A549 (cell line): ENCODE results near the gene NTHL1. TPM values are rescaled to one million over a fixed set of nuclear protein-coding genes. Genes with fewer than 3 reads are reported as not detected.

ENCODE experiments used
- ATAC-seq, 2 experiments: fragments of 200-7000 bp in 1 of 2; fragments of >200 bp in 1 of 2; cut with Nextera tagmentation in 1 of 2; cut with Tn5 transposase in 1 of 2; 3 replicates each; pipeline versions ENCODE4 v1.8.0 to v1.9.1; 2018 to 2020; ENCODE audit warnings: mild to moderate bottlenecking in 1 of 2, moderate library complexity in 1 of 2
- CTCF ChIA-PET: fragments of 300-600 bp; sonication (Branson Sonifier 250); formaldehyde crosslinking; extraction: SDS; loops from one replicate; lab custom pipeline; 2021; ENCODE audit warnings: antibody characterized with exemption, inconsistent platforms; lab: Yijun Ruan, JAX
- POLR2A ChIA-PET: fragments of 350-600 bp; formaldehyde crosslinking; extraction: SDS; loops from one replicate; lab custom pipeline; 2021; ENCODE audit warnings: antibody characterized with exemption, inconsistent platforms; lab: Yijun Ruan, JAX
- DNase-seq, 2 experiments: peaks; one replicate each; pipeline versions ENCODE4 v3.0.0 to v3.0.0-alpha.2; 2011 to 2016; ENCODE audit warnings: low read depth in 1 of 2, low spot score in 1 of 2
- FAIRE-seq: peaks from 2 replicates; lab custom pipeline; 2011; peaks lifted over from hg19 to GRCh38; lab: Jason Lieb, UNC
- H3K27ac ChIP-seq, 2 experiments: fragments of >200 bp; sonication (Bioruptor Twin); formaldehyde crosslinking; 3 replicates each; pipeline ENCODE4 v1.5.1; 2016 to 2017
- H3K4me1 ChIP-seq: fragments of >200 bp; sonication (Bioruptor Twin); formaldehyde crosslinking; 3 replicates; pipeline ENCODE4 v1.6.1; 2016
- H3K4me2 ChIP-seq: fragments of >200 bp; sonication (Bioruptor Twin); formaldehyde crosslinking; 3 replicates; pipeline ENCODE4 v1.6.1; 2016
- H3K4me3 ChIP-seq: fragments of >200 bp; sonication (Bioruptor Twin); formaldehyde crosslinking; 3 replicates; pipeline ENCODE4 v1.5.1; 2016
- H3K9me3 ChIP-seq: fragments of >200 bp; sonication (Bioruptor Twin); formaldehyde crosslinking; 3 replicates; pipeline ENCODE4 v1.6.1; 2016
- CBX2 ChIP-seq: fragments of 200-600 bp; sonication (generic); IDR thresholded peaks from 2 replicates; pipeline ENCODE4 v1.6.1; 2016; ENCODE audit warnings: low read depth, mild to moderate bottlenecking, borderline replicate concordance
- CHD2 ChIP-seq: fragments of 150-350 bp; IDR thresholded peaks from 2 replicates; pipeline ENCODE4 v1.6.1; 2014; ENCODE audit warnings: low read length; ENCODE audit not compliant: partially characterized antibody
- HOXB5 ChIP-seq: fragments of 250-450 bp; sonication (Bioruptor Pico); IDR thresholded peaks from 2 replicates; pipeline ENCODE4 v1.5.0; 2020; ENCODE audit warnings: mild to moderate bottlenecking, moderate library complexity
- MAZ ChIP-seq: fragments of 150-350 bp; IDR thresholded peaks from 2 replicates; pipeline ENCODE4 v1.6.1; 2014; ENCODE audit warnings: antibody characterized with exemption, low read depth, low read length, borderline replicate concordance
- RARB ChIP-seq: fragments of 250-450 bp; sonication (Bioruptor Pico); IDR thresholded peaks from 2 replicates; pipeline ENCODE4 v1.8.0; 2021; ENCODE audit warnings: mild to moderate bottlenecking, moderate library complexity
- ZC3H11A ChIP-seq: fragments of 450-650 bp; IDR thresholded peaks from 2 replicates; pipeline ENCODE4 v1.6.1; 2014; ENCODE audit warnings: antibody characterized with exemption, mild to moderate bottlenecking
- ZFP36 ChIP-seq: fragments of 450-650 bp; IDR thresholded peaks from 2 replicates; pipeline ENCODE4 v1.6.1; 2014; ENCODE audit warnings: borderline replicate concordance; ENCODE audit not compliant: partially characterized antibody
- WGBS: methylation state at CpG from one replicate; pipeline ENCODE4 v1.1.6; 2017; ENCODE audit errors: missing lambda C conversion rate; 5-methylcytosine and 5-hydroxymethylcytosine counted together
- polyA plus RNA-seq, 4 experiments: library from polyadenylated mRNA; depleted of rRNA in 3 of 4; stranded (reverse); fragments of >200 nt; fragmentation: RNase III in 1 of 4; extraction: RNeasy Plus Mini Kit Qiagen cat#74134 plus additional on column Dnase treatment in 1 of 4; gene quantifications; 2 replicates in 3 of 4; 3 replicates in 1 of 4; pipeline ENCODE4 v1.2.3, GENCODE V29; 2011 to 2017
- TF ChIP-seq, protein P1 (sequence below): fragments of >200 bp; sonication (Bioruptor Twin); formaldehyde crosslinking; IDR thresholded peaks from 3 replicates; pipeline ENCODE4 v1.5.1; 2016
- TF ChIP-seq, protein P2 (sequence below): fragments of 200-600 bp; sonication (generic); IDR thresholded peaks from 2 replicates; pipeline ENCODE4 v1.6.1; 2016; ENCODE audit warnings: antibody characterized with exemption, mild to moderate bottlenecking, moderate library complexity
- TF ChIP-seq, protein P3 (sequence below): fragments of >200 bp; sonication (Bioruptor Twin); formaldehyde crosslinking; IDR thresholded peaks from 3 replicates; pipeline ENCODE4 v1.6.1; 2016
- TF ChIP-seq, protein P4 (sequence below): fragments of 150-350 bp; IDR thresholded peaks from 2 replicates; pipeline ENCODE4 v1.6.1; 2014; ENCODE audit warnings: low read depth, mild to moderate bottlenecking, low read length

Gene NTHL1
- polyA plus RNA-seq, 2 of the 4 experiments (the other 2 are of a cell fraction) = 28.8 to 42.3 TPM

DNA sequence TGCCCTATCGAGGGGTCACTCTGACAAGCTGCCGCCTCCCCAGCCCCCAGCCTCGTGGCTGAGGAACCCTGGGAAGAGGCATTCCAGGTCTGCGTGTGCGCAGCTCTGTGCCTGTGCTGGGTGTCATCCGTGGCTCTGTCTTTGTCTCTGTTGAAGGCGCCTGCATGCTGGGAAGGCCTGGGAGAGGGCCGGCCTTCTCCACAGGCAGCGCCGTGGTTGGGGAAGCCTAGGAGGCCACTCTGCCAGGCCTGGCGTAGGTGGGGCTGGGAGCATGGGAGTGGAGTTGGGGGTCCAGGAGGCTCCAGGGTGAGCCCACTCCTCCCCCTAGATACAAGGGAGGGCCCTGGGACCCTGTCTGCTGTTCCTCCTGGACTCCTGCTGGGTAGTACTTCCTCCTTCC is 17.6 kb downstream of the NTHL1 start (continued):
- TF ChIP-seq, protein P1, sequence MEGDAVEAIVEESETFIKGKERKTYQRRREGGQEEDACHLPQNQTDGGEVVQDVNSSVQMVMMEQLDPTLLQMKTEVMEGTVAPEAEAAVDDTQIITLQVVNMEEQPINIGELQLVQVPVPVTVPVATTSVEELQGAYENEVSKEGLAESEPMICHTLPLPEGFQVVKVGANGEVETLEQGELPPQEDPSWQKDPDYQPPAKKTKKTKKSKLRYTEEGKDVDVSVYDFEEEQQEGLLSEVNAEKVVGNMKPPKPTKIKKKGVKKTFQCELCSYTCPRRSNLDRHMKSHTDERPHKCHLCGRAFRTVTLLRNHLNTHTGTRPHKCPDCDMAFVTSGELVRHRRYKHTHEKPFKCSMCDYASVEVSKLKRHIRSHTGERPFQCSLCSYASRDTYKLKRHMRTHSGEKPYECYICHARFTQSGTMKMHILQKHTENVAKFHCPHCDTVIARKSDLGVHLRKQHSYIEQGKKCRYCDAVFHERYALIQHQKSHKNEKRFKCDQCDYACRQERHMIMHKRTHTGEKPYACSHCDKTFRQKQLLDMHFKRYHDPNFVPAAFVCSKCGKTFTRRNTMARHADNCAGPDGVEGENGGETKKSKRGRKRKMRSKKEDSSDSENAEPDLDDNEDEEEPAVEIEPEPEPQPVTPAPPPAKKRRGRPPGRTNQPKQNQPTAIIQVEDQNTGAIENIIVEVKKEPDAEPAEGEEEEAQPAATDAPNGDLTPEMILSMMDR = no peak

DNA sequence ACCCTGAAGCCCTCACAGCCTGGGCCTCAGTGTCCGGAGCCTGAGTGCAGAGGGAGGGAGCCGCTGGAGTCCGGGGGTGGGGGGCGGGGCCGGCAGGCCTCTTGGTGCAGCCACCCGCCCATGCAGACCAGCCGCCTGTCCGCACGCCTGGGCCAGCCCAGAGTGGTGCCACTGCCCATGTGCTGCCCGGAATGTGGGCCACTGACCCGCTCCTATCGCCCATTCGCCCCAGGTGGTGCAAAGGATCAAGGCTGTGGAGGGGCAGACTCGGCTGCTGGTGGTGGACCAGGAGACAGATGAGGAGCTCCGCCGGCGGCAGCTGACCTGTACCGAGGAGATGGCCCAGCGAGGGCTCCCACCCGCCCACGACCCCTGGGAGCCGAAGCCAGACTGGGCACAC is 18.3 kb downstream of the NTHL1 start:
- no peak for TF ChIP-seq HOXB5
- no peak for TF ChIP-seq MAZ
- TF ChIP-seq, protein P2, sequence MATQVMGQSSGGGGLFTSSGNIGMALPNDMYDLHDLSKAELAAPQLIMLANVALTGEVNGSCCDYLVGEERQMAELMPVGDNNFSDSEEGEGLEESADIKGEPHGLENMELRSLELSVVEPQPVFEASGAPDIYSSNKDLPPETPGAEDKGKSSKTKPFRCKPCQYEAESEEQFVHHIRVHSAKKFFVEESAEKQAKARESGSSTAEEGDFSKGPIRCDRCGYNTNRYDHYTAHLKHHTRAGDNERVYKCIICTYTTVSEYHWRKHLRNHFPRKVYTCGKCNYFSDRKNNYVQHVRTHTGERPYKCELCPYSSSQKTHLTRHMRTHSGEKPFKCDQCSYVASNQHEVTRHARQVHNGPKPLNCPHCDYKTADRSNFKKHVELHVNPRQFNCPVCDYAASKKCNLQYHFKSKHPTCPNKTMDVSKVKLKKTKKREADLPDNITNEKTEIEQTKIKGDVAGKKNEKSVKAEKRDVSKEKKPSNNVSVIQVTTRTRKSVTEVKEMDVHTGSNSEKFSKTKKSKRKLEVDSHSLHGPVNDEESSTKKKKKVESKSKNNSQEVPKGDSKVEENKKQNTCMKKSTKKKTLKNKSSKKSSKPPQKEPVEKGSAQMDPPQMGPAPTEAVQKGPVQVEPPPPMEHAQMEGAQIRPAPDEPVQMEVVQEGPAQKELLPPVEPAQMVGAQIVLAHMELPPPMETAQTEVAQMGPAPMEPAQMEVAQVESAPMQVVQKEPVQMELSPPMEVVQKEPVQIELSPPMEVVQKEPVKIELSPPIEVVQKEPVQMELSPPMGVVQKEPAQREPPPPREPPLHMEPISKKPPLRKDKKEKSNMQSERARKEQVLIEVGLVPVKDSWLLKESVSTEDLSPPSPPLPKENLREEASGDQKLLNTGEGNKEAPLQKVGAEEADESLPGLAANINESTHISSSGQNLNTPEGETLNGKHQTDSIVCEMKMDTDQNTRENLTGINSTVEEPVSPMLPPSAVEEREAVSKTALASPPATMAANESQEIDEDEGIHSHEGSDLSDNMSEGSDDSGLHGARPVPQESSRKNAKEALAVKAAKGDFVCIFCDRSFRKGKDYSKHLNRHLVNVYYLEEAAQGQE = no peak
- no peak for TF ChIP-seq ZC3H11A
- TF ChIP-seq, protein P3, sequence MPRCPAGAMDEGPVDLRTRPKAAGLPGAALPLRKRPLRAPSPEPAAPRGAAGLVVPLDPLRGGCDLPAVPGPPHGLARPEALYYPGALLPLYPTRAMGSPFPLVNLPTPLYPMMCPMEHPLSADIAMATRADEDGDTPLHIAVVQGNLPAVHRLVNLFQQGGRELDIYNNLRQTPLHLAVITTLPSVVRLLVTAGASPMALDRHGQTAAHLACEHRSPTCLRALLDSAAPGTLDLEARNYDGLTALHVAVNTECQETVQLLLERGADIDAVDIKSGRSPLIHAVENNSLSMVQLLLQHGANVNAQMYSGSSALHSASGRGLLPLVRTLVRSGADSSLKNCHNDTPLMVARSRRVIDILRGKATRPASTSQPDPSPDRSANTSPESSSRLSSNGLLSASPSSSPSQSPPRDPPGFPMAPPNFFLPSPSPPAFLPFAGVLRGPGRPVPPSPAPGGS = no peak
- TF ChIP-seq RARB (CRISPR knock-in tag) = no peak
- TF ChIP-seq ZFP36 = no peak
- TF ChIP-seq CBX2 = no peak
- TF ChIP-seq CHD2 = no peak
- TF ChIP-seq, protein P4, sequence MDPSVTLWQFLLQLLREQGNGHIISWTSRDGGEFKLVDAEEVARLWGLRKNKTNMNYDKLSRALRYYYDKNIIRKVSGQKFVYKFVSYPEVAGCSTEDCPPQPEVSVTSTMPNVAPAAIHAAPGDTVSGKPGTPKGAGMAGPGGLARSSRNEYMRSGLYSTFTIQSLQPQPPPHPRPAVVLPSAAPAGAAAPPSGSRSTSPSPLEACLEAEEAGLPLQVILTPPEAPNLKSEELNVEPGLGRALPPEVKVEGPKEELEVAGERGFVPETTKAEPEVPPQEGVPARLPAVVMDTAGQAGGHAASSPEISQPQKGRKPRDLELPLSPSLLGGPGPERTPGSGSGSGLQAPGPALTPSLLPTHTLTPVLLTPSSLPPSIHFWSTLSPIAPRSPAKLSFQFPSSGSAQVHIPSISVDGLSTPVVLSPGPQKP = no peak
- TF ChIP-seq, protein P1 = no peak
- peak overlapping the region in 1 of 2 experiments; percentile 56; a peak in 2 of 6 replicates for H3K27ac ChIP-seq
- ChIA-PET POLR2A (interaction anchor here (0.7 to 1.0 kb wide), 2 partner anchors 18 to 126 kb away, joined by 5 to 9 read pairs; partner anchors contain the start of genes NTHL1, TRAF7 and TSC2), CTCF (interaction anchor here (0.8 to 5.9 kb wide), 8 partner anchors 11 to 118 kb away, joined by 3 to 25 read pairs (median 10); no protein-coding TSS in a partner anchor)
- H3K4me1 ChIP-seq = peaks cover 33% of the 10 kb centered on the region
- H3K4me2 ChIP-seq = no peak overlapping the region
- H3K9me3 ChIP-seq = no peaks in the 10 kb centered on the region
- no peak for ATAC-seq
- WGBS = 98% methylated on average over 8 of the region's 22 CpGs
- H3K4me3 ChIP-seq = no peak overlapping the region
- no peak for FAIRE-seq
- DNase-seq = no peak
